Keratinocyte (primary cell): ENCODE results near the gene MPI. TPM values are rescaled to one million over a fixed set of nuclear protein-coding genes. Genes with fewer than 3 reads are reported as not detected.

Source experiments
- DNase-seq: peaks from one replicate; pipeline ENCODE4 v3.0.0-alpha.2; 2011; ENCODE audit warnings: low read depth, missing footprints, low spot score
- FAIRE-seq: peaks from 2 replicates; lab custom pipeline; 2011; peaks lifted over from hg19 to GRCh38; lab: Jason Lieb, UNC
- H2AFZ ChIP-seq: 2 replicates; pipeline ENCODE4 v1.6.0; 2012; ENCODE audit warnings: low read length, control low read depth, inconsistent platforms; ENCODE audit not compliant: control insufficient read depth
- H3K27ac ChIP-seq: 2 replicates; pipeline ENCODE4 v1.5.1; 2011; ENCODE audit warnings: low read length; ENCODE audit not compliant: control insufficient read depth, insufficient read depth
- H3K27me3 ChIP-seq: 3 replicates; pipeline ENCODE4 v1.6.0; 2011; ENCODE audit warnings: low read length; ENCODE audit not compliant: control insufficient read depth, insufficient read depth; ENCODE audit errors: extremely low read depth
- H3K36me3 ChIP-seq, 2 experiments: 2 replicates in 1 of 2; 3 replicates in 1 of 2; pipeline ENCODE4 v1.5.1; 2011; ENCODE audit warnings: low read length in 2 of 2, mild to moderate bottlenecking in 1 of 2; ENCODE audit not compliant: control insufficient read depth in 2 of 2, insufficient read depth in 2 of 2; ENCODE audit errors: extremely low read depth in 1 of 2
- H3K4me1 ChIP-seq: 3 replicates; pipeline ENCODE4 v1.5.1; 2011; ENCODE audit warnings: low read length; ENCODE audit not compliant: control insufficient read depth, insufficient read depth; ENCODE audit errors: extremely low read depth
- H3K4me2 ChIP-seq: 3 replicates; pipeline ENCODE4 v1.6.0; 2011; ENCODE audit warnings: low read depth, low read length; ENCODE audit not compliant: control insufficient read depth, insufficient read depth; ENCODE audit errors: extremely low read depth
- H3K4me3 ChIP-seq, 3 experiments: fragments of 200-600 bp in 1 of 3; sonication (generic) in 1 of 3; 2 replicates in 2 of 3; 3 replicates in 1 of 3; pipeline ENCODE4 v1.5.1; 2011 to 2016; ENCODE audit warnings: low read length in 3 of 3, mild to moderate bottlenecking in 3 of 3, control low read depth in 2 of 3, inconsistent platforms in 1 of 3, low read depth in 1 of 3, mixed read lengths in 1 of 3, mixed run types in 1 of 3, moderate library complexity in 1 of 3; ENCODE audit not compliant: control insufficient read depth in 2 of 3, insufficient read depth in 2 of 3; ENCODE audit errors: extremely low read depth in 1 of 3
- H3K79me2 ChIP-seq: 2 replicates; pipeline ENCODE4 v1.6.0; 2012; ENCODE audit warnings: low read length; ENCODE audit not compliant: control insufficient read depth, insufficient read depth
- H3K9ac ChIP-seq: 3 replicates; pipeline ENCODE4 v1.6.0; 2011; ENCODE audit warnings: low read length; ENCODE audit not compliant: control insufficient read depth, insufficient read depth; ENCODE audit errors: extremely low read depth
- H3K9me1 ChIP-seq: 3 replicates; pipeline ENCODE4 v1.6.0; 2011; ENCODE audit warnings: low read length; ENCODE audit not compliant: control insufficient read depth, insufficient read depth; ENCODE audit errors: extremely low read depth
- H3K9me3 ChIP-seq: 2 replicates; pipeline ENCODE4 v1.5.1; 2012; ENCODE audit warnings: low read depth, low read length; ENCODE audit not compliant: control insufficient read depth
- H4K20me1 ChIP-seq: 3 replicates; pipeline ENCODE4 v1.6.0; 2011; ENCODE audit warnings: low read length; ENCODE audit not compliant: control insufficient read depth, insufficient read depth; ENCODE audit errors: extremely low read depth
- CTCF ChIP-seq, 3 experiments: IDR thresholded peaks in 1 of 3; conservative IDR thresholded peaks in 1 of 3; optimal IDR thresholded peaks in 1 of 3; 2 replicates in 2 of 3; 3 replicates in 1 of 3; pipeline versions ENCODE3 to v1.5.1; 2011; ENCODE audit warnings: low read length in 3 of 3, mild to moderate bottlenecking in 3 of 3, moderate library complexity in 2 of 3, control low read depth in 1 of 3, inconsistent platforms in 1 of 3; ENCODE audit not compliant: insufficient read depth in 2 of 3; ENCODE audit errors: extremely low read depth in 1 of 3
- EZH2 ChIP-seq: IDR thresholded peaks from one replicate; pipeline ENCODE4 v1.6.1; 2012; ENCODE audit warnings: inconsistent platforms, mild to moderate bottlenecking, low read length, moderate library complexity
- dilution Hi-C: fragments of 300-500 bp; cut with MboI; formaldehyde crosslinking; loops from one replicate; pipeline ENCODE4 v1.7.0; 2020; ENCODE audit warnings: low sequenced_read_pairs; ENCODE audit not compliant: extremely low pct_ligation_motif_present
- polyA plus RNA-seq, 5 experiments: library from polyadenylated mRNA; depleted of rRNA in 3 of 5; stranded (reverse) in 3 of 5; stranded (forward) in 1 of 5; unstranded in 1 of 5; fragments of >200 nt; gene quantifications; 1 replicate in 1 of 5; 2 replicates in 3 of 5; 3 replicates in 1 of 5; pipeline versions ENCODE4 v1.2.1 to v1.2.3, GENCODE V29; 2011 to 2012; ENCODE audit warnings: missing spikeins in 2 of 5, low read depth in 1 of 5, low replicate concordance in 1 of 5

MPI gene
- polyA plus RNA-seq, 1 donor (not counting 4 experiments of a cell fraction or from before 2014, with no cell fraction given): 39.2 TPM

GRCh38 chr15:74890665-74890960 lies 771 bp downstream of the MPI start:
- H3K27me3 ChIP-seq: no peaks in the 10 kb centered on the region
- H2AFZ ChIP-seq: no peak overlapping the region
- H3K36me3 ChIP-seq: peaks cover 2 to 6% of the 10 kb centered on the region in 2 experiments
- TF ChIP-seq EZH2 (no peak), CTCF (optimal IDR thresholded peaks at IDR 0.05 in 1 of 3, IDR thresholded peaks at IDR 0.05 in 1 of 3, conservative IDR thresholded peaks at IDR 0.05 in 1 of 3; ENCODE audit: extremely low read depth in 1 of 3, insufficient read depth in 2 of 3, low read length in 3 of 3) (no peak)
- peak overlapping the region; percentile 82 to 95 (median 89) for H3K4me3 ChIP-seq
- DNase-seq (no peak), FAIRE-seq (no peak)
- H3K4me2 ChIP-seq: peak overlapping the region; percentile 90
- H3K9me1 ChIP-seq: no peaks in the 10 kb centered on the region
- H4K20me1 ChIP-seq: no peaks in the 10 kb centered on the region
- H3K79me2 ChIP-seq: peaks cover 6% of the 10 kb centered on the region
- H3K4me1 ChIP-seq: peaks cover 24% of the 10 kb centered on the region
- no peaks in the 10 kb centered on the region for H3K9me3 ChIP-seq
- H3K9ac ChIP-seq: peak overlapping the region; percentile 89
- dilution Hi-C loops: no loop called here
- H3K27ac ChIP-seq: peak overlapping the region; percentile 74

GRCh38 chr15:74891469-74891868 lies 1.6 kb downstream of the MPI start:
- peaks cover 6 to 10% of the 10 kb centered on the region in 2 experiments for H3K36me3 ChIP-seq
- dilution Hi-C loops: no loop called here

More at GRCh38 chr15:74891469-74891868, 1.6 kb downstream of the MPI start:
- H3K4me3 ChIP-seq: no peak overlapping the region
- no peak overlapping the region for H3K4me2 ChIP-seq
- TF ChIP-seq CTCF (optimal IDR thresholded peaks at IDR 0.05 in 1 of 3, IDR thresholded peaks at IDR 0.05 in 1 of 3, conservative IDR thresholded peaks at IDR 0.05 in 1 of 3; ENCODE audit: extremely low read depth in 1 of 3, insufficient read depth in 2 of 3, low read length in 3 of 3): no peak
- TF ChIP-seq EZH2: no peak
- H3K4me1 ChIP-seq: peaks cover 24% of the 10 kb centered on the region
- H2AFZ ChIP-seq: no peak overlapping the region
- no peaks in the 10 kb centered on the region for H3K9me1 ChIP-seq
- no peak overlapping the region for H3K27ac ChIP-seq
- H3K79me2 ChIP-seq: peaks cover 6% of the 10 kb centered on the region
- no peaks in the 10 kb centered on the region for H3K27me3 ChIP-seq
- no peaks in the 10 kb centered on the region for H3K9me3 ChIP-seq
- FAIRE-seq: no peak
- no peak overlapping the region for H3K9ac ChIP-seq
- DNase-seq: no peak
- no peaks in the 10 kb centered on the region for H4K20me1 ChIP-seq
